Choroid plexus epithelial cell (primary cell): ENCODE measurements around the gene MAP7.

Source experiments
- DNase-seq: peaks from one replicate; pipeline ENCODE4 v3.0.0-alpha.2; 2010; ENCODE audit warnings: low read depth
- H3K4me3 ChIP-seq: 2 replicates; pipeline ENCODE4 v1.5.1; 2011; ENCODE audit warnings: low read depth, mild to moderate bottlenecking, control low read depth, low read length, moderate library complexity
- CTCF ChIP-seq: conservative IDR thresholded peaks from 2 replicates; pipeline ENCODE4 v1.5.1; 2011; ENCODE audit warnings: low read depth, mild to moderate bottlenecking, control low read depth, inconsistent platforms, low read length, moderate library complexity

The MAP7 gene

GRCh38 chr6:136525586-136526195 lies 24.5 kb downstream of the MAP7 start:
- H3K4me3 ChIP-seq: no peak overlapping the region
- TF ChIP-seq CTCF: no peak
- DNase-seq: no peak

GRCh38 chr6:136524936-136525413 lies 25.2 kb downstream of the MAP7 start:
- no peak for TF ChIP-seq CTCF
- no peak overlapping the region for H3K4me3 ChIP-seq
- no peak for DNase-seq

- no peak overlapping the region for H3K4me3 ChIP-seq
- no peak for TF ChIP-seq CTCF
- no peak for DNase-seq
Measured at GRCh38 chr6:136524339-136524935, 25.8 kb downstream of the MAP7 start.

GRCh38 chr6:136523196-136523595 lies 27.0 kb downstream of the MAP7 start:
- TF ChIP-seq CTCF: no peak
- no peak overlapping the region for H3K4me3 ChIP-seq
- DNase-seq: no peak

- H3K4me3 ChIP-seq: no peak overlapping the region
- TF ChIP-seq CTCF: no peak
- DNase-seq: no peak
Measured at GRCh38 chr6:136522636-136523035, 27.6 kb downstream of the MAP7 start.

GRCh38 chr6:136521911-136522310 lies 28.3 kb downstream of the MAP7 start:
- no peak for TF ChIP-seq CTCF
- no peak overlapping the region for H3K4me3 ChIP-seq
- no peak for DNase-seq

GRCh38 chr6:136521427-136521826 lies 28.8 kb downstream of the MAP7 start:
- no peak for DNase-seq
- no peak overlapping the region for H3K4me3 ChIP-seq
- no peak for TF ChIP-seq CTCF
